HTR-8/SVneo (cell line): ENCODE results near the gene SLC17A7.
"Not testable (repeated sequence)": the region's sequence is repeated elsewhere in the genome, so short reads cannot be mapped to it uniquely, and the experiment has no call there.

Experiments
- DNase-seq: peaks from one replicate; pipeline ENCODE4 v3.0.0; 2011; ENCODE audit warnings: low spot score, mixed read lengths; ENCODE audit not compliant: insufficient read length
- FAIRE-seq: peaks from 2 replicates; lab custom pipeline; 2011; peaks lifted over from hg19 to GRCh38; lab: Jason Lieb, UNC

The SLC17A7 gene

GRCh38 chr19:49472936-49473335 is 31.6 kb upstream of the SLC17A7 start:
- no peak for FAIRE-seq
- DNase-seq, result no peak

- no peak for FAIRE-seq
- no peak for DNase-seq
Observed at GRCh38 chr19:49470615-49470978, 29.3 kb upstream of the SLC17A7 start.

- DNase-seq (no peak), FAIRE-seq (no peak)
Observed at GRCh38 chr19:49469828-49470614, 28.7 kb upstream of the SLC17A7 start.

- FAIRE-seq, result no peak
- DNase-seq, result no peak
Observed at GRCh38 chr19:49468746-49469447, 27.6 kb upstream of the SLC17A7 start.

- DNase-seq (no peak), FAIRE-seq (no peak)
Observed at GRCh38 chr19:49468199-49468598, 26.9 kb upstream of the SLC17A7 start.

- no peak for FAIRE-seq
- no peak for DNase-seq
Observed at GRCh38 chr19:49465371-49465770, 24.0 kb upstream of the SLC17A7 start.

- FAIRE-seq (no peak), DNase-seq (no peak)
Observed at GRCh38 chr19:49463960-49464740, 22.8 kb upstream of the SLC17A7 start.

- no peak for DNase-seq
- no peak for FAIRE-seq
Observed at GRCh38 chr19:49462492-49462891, 21.2 kb upstream of the SLC17A7 start.

GRCh38 chr19:49461656-49462055 is 20.3 kb upstream of the SLC17A7 start:
- FAIRE-seq, result no peak
- DNase-seq, result no peak

GRCh38 chr19:49461130-49461529 is 19.8 kb upstream of the SLC17A7 start:
- not testable (repeated sequence) for DNase-seq, FAIRE-seq

- no peak for FAIRE-seq
- no peak for DNase-seq
Observed at GRCh38 chr19:49459388-49459787, 18.1 kb upstream of the SLC17A7 start.

GRCh38 chr19:49458567-49458903 is 17.2 kb upstream of the SLC17A7 start:
- DNase-seq, result no peak
- FAIRE-seq, result no peak

GRCh38 chr19:49456326-49456725 is 15.0 kb upstream of the SLC17A7 start:
- DNase-seq (no peak), FAIRE-seq (no peak)

GRCh38 chr19:49455773-49456172 is 14.4 kb upstream of the SLC17A7 start:
- FAIRE-seq, result no peak
- no peak for DNase-seq

GRCh38 chr19:49453757-49454240 is 12.5 kb upstream of the SLC17A7 start:
- FAIRE-seq (no peak), DNase-seq (no peak)

GRCh38 chr19:49453013-49453756 is 11.9 kb upstream of the SLC17A7 start, which contains the start of gene ALDH16A1:
TSS of gene ALDH16A1 (plus strand) at chr19:49453225. CDS start at chr19:49453332, 107 bp downstream.
- FAIRE-seq, result peak; percentile 82
- DNase-seq, result peak; percentile 94

GRCh38 chr19:49451430-49452181 is 10.3 kb upstream of the SLC17A7 start, which contains the start of gene PIH1D1:
TSS of gene PIH1D1 (minus strand) at chr19:49451814. CDS start at chr19:49451574, 240 bp downstream.
- DNase-seq (peak; percentile 97), FAIRE-seq (peak; percentile 79)

- no peak for FAIRE-seq
- DNase-seq, result no peak
Observed at GRCh38 chr19:49450405-49450804, 9.1 kb upstream of the SLC17A7 start.

- FAIRE-seq, result no peak
Observed at GRCh38 chr19:49448432-49448786, 7.1 kb upstream of the SLC17A7 start.

More at GRCh38 chr19:49448432-49448786, 7.1 kb upstream of the SLC17A7 start:
- no peak for DNase-seq
